DMS79 treated with DMSO at 0.1 percent for 48 hours (cell line): ENCODE measurements around the gene NUP62.
"Not testable (repeated sequence)": the region's sequence is repeated elsewhere in the genome, so short reads cannot be mapped to it uniquely, and the experiment has no call there.

ENCODE experiments used
- DNase-seq: peaks from one replicate; lab custom pipeline; 2025; lab: John Stamatoyannopoulos, UW

Gene NUP62

GRCh38 chr19:49925486-49925885, 3.8 kb downstream of the NUP62 start:
- DNase-seq: no peak

- not testable (repeated sequence) for DNase-seq
These were observed 4.5 kb downstream of the NUP62 start for GRCh38 chr19:49924881-49925210.

GRCh38 chr19:49924004-49924880, 5.1 kb downstream of the NUP62 start:
- no peak for DNase-seq

- no peak for DNase-seq
These were observed 6.0 kb downstream of the NUP62 start for GRCh38 chr19:49923055-49924003.

- no peak for DNase-seq
These were observed 7.2 kb downstream of the NUP62 start for GRCh38 chr19:49921871-49922795.

- DNase-seq: no peak
These were observed 8.5 kb downstream of the NUP62 start for GRCh38 chr19:49920624-49921363.

- DNase-seq: no peak
These were observed 11.2 kb downstream of the NUP62 start for GRCh38 chr19:49918089-49918488.

- no peak for DNase-seq
These were observed 12.2 kb downstream of the NUP62 start for GRCh38 chr19:49916839-49917733.

- no peak for DNase-seq
These were observed 14.0 kb downstream of the NUP62 start for GRCh38 chr19:49915271-49915670.

GRCh38 chr19:49913720-49914119, 15.6 kb downstream of the NUP62 start:
- no peak for DNase-seq

- DNase-seq: no peak
These were observed 16.2 kb downstream of the NUP62 start for GRCh38 chr19:49912965-49913685.

GRCh38 chr19:49911381-49912145, 17.7 kb downstream of the NUP62 start:
- no peak for DNase-seq

- no peak for DNase-seq
These were observed 19.1 kb downstream of the NUP62 start for GRCh38 chr19:49910179-49910578.

- no peak for DNase-seq
These were observed 20.6 kb downstream of the NUP62 start for GRCh38 chr19:49908480-49909420.

GRCh38 chr19:49907745-49908446, 21.4 kb downstream of the NUP62 start:
- DNase-seq: no peak

- no peak for DNase-seq
These were observed 22.3 kb downstream of the NUP62 start for GRCh38 chr19:49906879-49907564.
